Hematopoietic multipotent progenitor cell treated with erythropoietin and hydrocortisone succinate and interleukin-3 and kit ligand, for 15 days (in vitro differentiated cells): Measurements from ENCODE around the gene IL1RL1.

Experiments used
- DNase-seq: peaks from one replicate; pipeline ENCODE4 v3.0.0-alpha.2; 2015; ENCODE audit warnings: low spot score

The IL1RL1 gene

GRCh38 chr2:102368461-102369109, 57.2 kb downstream of the IL1RL1 start:
- DNase-seq = no peak

GRCh38 chr2:102369866-102370265, 58.5 kb downstream of the IL1RL1 start:
- DNase-seq = no peak

GRCh38 chr2:102376052-102376591, 64.8 kb downstream of the IL1RL1 start:
- DNase-seq = no peak

GRCh38 chr2:102383722-102384121, 72.4 kb downstream of the IL1RL1 start:
- no peak for DNase-seq

GRCh38 chr2:102385522-102385921, 74.2 kb downstream of the IL1RL1 start:
- DNase-seq = no peak

- DNase-seq = no peak
Measured at GRCh38 chr2:102386004-102386403, 74.6 kb downstream of the IL1RL1 start.

GRCh38 chr2:102386867-102387541, 75.6 kb downstream of the IL1RL1 start:
- DNase-seq = no peak

- no peak for DNase-seq
Measured at GRCh38 chr2:102387763-102388546, 76.6 kb downstream of the IL1RL1 start.

- DNase-seq = no peak
Measured at GRCh38 chr2:102391565-102391964, 80.2 kb downstream of the IL1RL1 start.

- no peak for DNase-seq
Measured at GRCh38 chr2:102392096-102392495, 80.7 kb downstream of the IL1RL1 start.

GRCh38 chr2:102392942-102393341, 81.6 kb downstream of the IL1RL1 start:
- no peak for DNase-seq

- no peak for DNase-seq
Measured at GRCh38 chr2:102396012-102396411, 84.6 kb downstream of the IL1RL1 start.

GRCh38 chr2:102397209-102397608, 85.8 kb downstream of the IL1RL1 start:
- DNase-seq = no peak

GRCh38 chr2:102399499-102400141, 88.3 kb downstream of the IL1RL1 start:
- DNase-seq = no peak

GRCh38 chr2:102401456-102401855, 90.1 kb downstream of the IL1RL1 start:
- no peak for DNase-seq
